ENCODE results near the gene SLC22A17. TPM values are rescaled to one million over a fixed set of nuclear protein-coding genes. Genes with fewer than 3 reads are reported as not detected.

The SLC22A17 gene
- total and polyA plus RNA-seq, 9 of the 15 experiments (the other 6 are each of a cell fraction or from before 2014, with no cell fraction given) = 0.07 to 0.09 TPM; not detected in 7

GRCh38 chr14:23300687-23301223 lies 51.9 kb downstream of the SLC22A17 start (continued):
- no peak for TF ChIP-seq TFE3 (CRISPR knock-in tag; IDR thresholded peaks at IDR 0.05)
- TF ChIP-seq MCM3 (IDR thresholded peaks at IDR 0.05) = no peak
- peak; percentile 14 for TF ChIP-seq CXXC5 (CRISPR knock-in tag; IDR thresholded peaks at IDR 0.05)
- no peak for TF ChIP-seq HLTF (IDR thresholded peaks at IDR 0.05)
- no peak for TF ChIP-seq PCBP2 (IDR thresholded peaks at IDR 0.05; ENCODE audit: low read depth, low read length, poor library complexity, severe bottlenecking)
- no peak for TF ChIP-seq ZNF3 (CRISPR knock-in tag; IDR thresholded peaks at IDR 0.05)
- TF ChIP-seq ETV1 (tag; conservative IDR thresholded peaks at IDR 0.05; ENCODE audit: low read depth) = no peak
- TF ChIP-seq MXD1 (CRISPR knock-in tag; IDR thresholded peaks at IDR 0.05; ENCODE audit: borderline replicate concordance, poor library complexity, severe bottlenecking) = no peak
- 0 out of 4 replicates have a peak, but pooled peaks of 1 of the 2 experiments have one; percentile 39 for TF ChIP-seq FOXA3 (CRISPR knock-in tag; conservative IDR thresholded peaks at IDR 0.05 in 1 of 2, IDR thresholded peaks at IDR 0.05 in 1 of 2)
- TF ChIP-seq EHMT2 (IDR thresholded peaks at IDR 0.05) = no peak
- no peak for TF ChIP-seq XRCC4 (IDR thresholded peaks at IDR 0.05; ENCODE audit: extremely low read depth, insufficient read depth, insufficient read length)
- TF ChIP-seq SIX5 (IDR thresholded peaks at IDR 0.05; ENCODE audit: borderline replicate concordance in 1 of 2, insufficient read depth in 1 of 2, low read depth in 1 of 2, low read length in 2 of 2) = no peak
- TF ChIP-seq CHD1 (IDR thresholded peaks at IDR 0.05; ENCODE audit: low read length) = peak; percentile 55
- no peak for TF ChIP-seq CTCF (IDR thresholded peaks at IDR 0.05 in 2 of 3, conservative IDR thresholded peaks at IDR 0.05 in 1 of 3; ENCODE audit: insufficient read depth in 2 of 3, low read depth in 1 of 3, low read length in 3 of 3)
- TF ChIP-seq ZNF79 (CRISPR knock-in tag; IDR thresholded peaks at IDR 0.05; ENCODE audit: low read depth) = no peak
- TF ChIP-seq STAT6 (CRISPR knock-in tag; IDR thresholded peaks at IDR 0.05) = no peak
- no peak for TF ChIP-seq CBX1 (IDR thresholded peaks at IDR 0.05; ENCODE audit: low read depth)
- TF ChIP-seq NR2F6 (CRISPR knock-in tag; IDR thresholded peaks at IDR 0.05) = 0 out of 2 replicates have a peak, but pooled peaks have one; percentile 11
- TF ChIP-seq RHOXF2B (CRISPR knock-in tag; conservative IDR thresholded peaks at IDR 0.05) = no peak
- no peak for TF ChIP-seq RBM14 (IDR thresholded peaks at IDR 0.05; ENCODE audit: borderline replicate concordance, insufficient read depth, low read depth, low read length)
- no peak for TF ChIP-seq MED1 (CRISPR knock-in tag; IDR thresholded peaks at IDR 0.05; ENCODE audit: borderline replicate concordance)
